Measurements from ENCODE around the gene RIT1. TPM values are rescaled to one million over a fixed set of nuclear protein-coding genes. Genes with fewer than 3 reads are reported as not detected.
A peak's percentile ranks its signal among the peaks of the same experiment; 100 is the strongest.
"Not testable (repeated sequence)": the region's sequence is repeated elsewhere in the genome, so short reads cannot be mapped to it uniquely, and the experiment has no call there.

RIT1 gene
- total and polyA plus RNA-seq, 2 experiments from 2014 or later = 30.5 to 32.4 TPM

GRCh38 chr1:155932081-155932480 is 20.9 kb upstream of the RIT1 start:
- Histone ChIP-seq H3K27me3 (replicated peaks; ENCODE audit: insufficient read depth) (no peaks in the 10 kb centered on the region), H3K9me3 (ENCODE audit: low read depth) (no peaks in the 10 kb centered on the region), H3K4me3 (peak overlapping the region; percentile 79), H3F3A (ENCODE audit: insufficient read depth) (peaks cover 26% of the 10 kb centered on the region), H3K4me2 (ENCODE audit: unreplicated experiment) (peak overlapping the region; percentile 90), H3K9me2 (ENCODE audit: insufficient read depth) (no peaks in the 10 kb centered on the region), H3K9ac (peak overlapping the region; percentile 92), H3K4me1 (ENCODE audit: insufficient read depth) (peaks cover 42% of the 10 kb centered on the region), H2AFZ (no peak overlapping the region), H3K27ac (peak overlapping the region; percentile 48), H3K79me2 (ENCODE audit: insufficient read depth) (peaks cover 71% of the 10 kb centered on the region), H4K20me1 (ENCODE audit: insufficient read depth) (no peaks in the 10 kb centered on the region), H3K36me3 (ENCODE audit: low read depth) (peaks cover 52% of the 10 kb centered on the region)
- DNase-seq = peak; percentile 29
- in situ Hi-C loops (cut with MboI) = no loop called here
- no peak for TF ChIP-seq EZH2 (IDR thresholded peaks at IDR 0.05; ENCODE audit: insufficient read depth, poor library complexity, severe bottlenecking)
- no peak for TF ChIP-seq EZH2phosphoT487 (IDR thresholded peaks at IDR 0.05; ENCODE audit: insufficient read depth, low read depth)
- 72 to 74% methylated on average over 1 of the region's 1 CpG for WGBS, 2 experiments (ENCODE audit: low coverage in 1 of 2, low lambda C conversion rate in 2 of 2, missing lambda C conversion rate in 2 of 2)

- in situ Hi-C loops (cut with MboI) = no loop called here
- H3K4me1 ChIP-seq (ENCODE audit: insufficient read depth) = peaks cover 42% of the 10 kb centered on the region
- H3K36me3 ChIP-seq (ENCODE audit: low read depth) = peaks cover 58% of the 10 kb centered on the region
- peak overlapping the region; percentile 48 for H3K27ac ChIP-seq
- peak overlapping the region; percentile 79 for H3K4me3 ChIP-seq
- H3K79me2 ChIP-seq (ENCODE audit: insufficient read depth) = peaks cover 77% of the 10 kb centered on the region
- no peaks in the 10 kb centered on the region for H4K20me1 ChIP-seq (ENCODE audit: insufficient read depth)
- TF ChIP-seq EZH2 (IDR thresholded peaks at IDR 0.05; ENCODE audit: insufficient read depth, poor library complexity, severe bottlenecking) = no peak
- TF ChIP-seq EZH2phosphoT487 (IDR thresholded peaks at IDR 0.05; ENCODE audit: insufficient read depth, low read depth) = no peak
- H3K4me2 ChIP-seq (ENCODE audit: unreplicated experiment) = peak overlapping the region; percentile 90
- H3K27me3 ChIP-seq (replicated peaks; ENCODE audit: insufficient read depth) = no peaks in the 10 kb centered on the region
- DNase-seq = peak; percentile 56
- H3K9me2 ChIP-seq (ENCODE audit: insufficient read depth) = no peaks in the 10 kb centered on the region
- H3K9me3 ChIP-seq (ENCODE audit: low read depth) = no peaks in the 10 kb centered on the region
- WGBS, 2 experiments (ENCODE audit: low coverage in 1 of 2, low lambda C conversion rate in 2 of 2, missing lambda C conversion rate in 2 of 2) = 58 to 61% methylated on average over 7 of the region's 7 CpGs
- H3K9ac ChIP-seq = peak overlapping the region; percentile 92
- H2AFZ ChIP-seq = no peak overlapping the region
- H3F3A ChIP-seq (ENCODE audit: insufficient read depth) = peaks cover 26% of the 10 kb centered on the region
These were observed 20.3 kb upstream of the RIT1 start for GRCh38 chr1:155931332-155932038.

- Histone ChIP-seq H3K4me3 (peak overlapping the region; percentile 79), H3K79me2 (ENCODE audit: insufficient read depth) (peaks cover 84% of the 10 kb centered on the region), H3K9ac (peak overlapping the region; percentile 92), H3F3A (ENCODE audit: insufficient read depth) (peaks cover 24% of the 10 kb centered on the region), H3K27ac (peak overlapping the region; percentile 48), H3K4me2 (ENCODE audit: unreplicated experiment) (peak overlapping the region; percentile 90), H3K36me3 (ENCODE audit: low read depth) (peaks cover 64% of the 10 kb centered on the region), H3K4me1 (ENCODE audit: insufficient read depth) (peaks cover 42% of the 10 kb centered on the region)
- 76 to 78% methylated on average over 10 of the region's 10 CpGs for WGBS, 2 experiments (ENCODE audit: low coverage in 1 of 2, low lambda C conversion rate in 2 of 2, missing lambda C conversion rate in 2 of 2)
- H3K9me2 ChIP-seq (ENCODE audit: insufficient read depth); H3K9me3 ChIP-seq (ENCODE audit: low read depth); DNase-seq; in situ Hi-C loops (cut with MboI); H4K20me1 ChIP-seq (ENCODE audit: insufficient read depth); H3K27me3 ChIP-seq (replicated peaks; ENCODE audit: insufficient read depth); H2AFZ ChIP-seq: not testable (repeated sequence)
These were observed 19.6 kb upstream of the RIT1 start for GRCh38 chr1:155930725-155931124.

GRCh38 chr1:155929057-155929456 is 17.9 kb upstream of the RIT1 start:
- H3K4me3 ChIP-seq = no peak overlapping the region
- peaks cover 38% of the 10 kb centered on the region for H3K4me1 ChIP-seq (ENCODE audit: insufficient read depth)
- H3K27me3 ChIP-seq (replicated peaks; ENCODE audit: insufficient read depth) = no peaks in the 10 kb centered on the region
- no peak overlapping the region for H3K4me2 ChIP-seq (ENCODE audit: unreplicated experiment)
- peaks cover 30% of the 10 kb centered on the region for H3F3A ChIP-seq (ENCODE audit: insufficient read depth)
- no peak for TF ChIP-seq EZH2phosphoT487 (IDR thresholded peaks at IDR 0.05; ENCODE audit: insufficient read depth, low read depth)
- no peak for TF ChIP-seq EZH2 (IDR thresholded peaks at IDR 0.05; ENCODE audit: insufficient read depth, poor library complexity, severe bottlenecking)
- H2AFZ ChIP-seq = no peak overlapping the region
- 65 to 67% methylated on average over 5 of the region's 5 CpGs for WGBS, 2 experiments (ENCODE audit: low coverage in 1 of 2, low lambda C conversion rate in 2 of 2, missing lambda C conversion rate in 2 of 2)
- peaks cover 98% of the 10 kb centered on the region for H3K79me2 ChIP-seq (ENCODE audit: insufficient read depth)
- H4K20me1 ChIP-seq (ENCODE audit: insufficient read depth) = no peaks in the 10 kb centered on the region
- no peak overlapping the region for H3K27ac ChIP-seq
- DNase-seq = no peak
- in situ Hi-C loops (cut with MboI) = no loop called here
- H3K9me3 ChIP-seq (ENCODE audit: low read depth) = no peaks in the 10 kb centered on the region
- H3K9ac ChIP-seq = no peak overlapping the region
- H3K9me2 ChIP-seq (ENCODE audit: insufficient read depth) = no peaks in the 10 kb centered on the region
- H3K36me3 ChIP-seq (ENCODE audit: low read depth) = peaks cover 79% of the 10 kb centered on the region

Measured in GM23248 (cell line).